ENCODE data around the gene KRT28.

- TF ChIP-seq RBM22 (optimal IDR thresholded peaks at IDR 0.05; ENCODE audit: low read length), result no peak
- no peak for TF ChIP-seq TARDBP (CRISPR knock-in tag; IDR thresholded peaks at IDR 0.05)
- no peak for TF ChIP-seq USF2 (IDR thresholded peaks at IDR 0.05; ENCODE audit: low read depth, low read length)
- no peak for TF ChIP-seq USF2 (CRISPR knock-in tag; IDR thresholded peaks at IDR 0.05; ENCODE audit: borderline replicate concordance)
- TF ChIP-seq HNRNPUL1 (IDR thresholded peaks at IDR 0.05; ENCODE audit: low read depth, low read length), result no peak
- TF ChIP-seq PRDM10 (CRISPR knock-in tag; IDR thresholded peaks at IDR 0.05; ENCODE audit: low read depth), result no peak
- TF ChIP-seq ZBTB4 (CRISPR knock-in tag; IDR thresholded peaks at IDR 0.05; ENCODE audit: borderline replicate concordance), result no peak
- no peak for TF ChIP-seq POLR2AphosphoS5 (IDR thresholded peaks at IDR 0.05; ENCODE audit: low read depth, low read length)
- TF ChIP-seq TCF7 (IDR thresholded peaks at IDR 0.05; ENCODE audit: low read depth), result no peak
- TF ChIP-seq KDM1A (CRISPR knock-in tag; IDR thresholded peaks at IDR 0.05), result no peak
- TF ChIP-seq POLR2A (IDR thresholded peaks at IDR 0.05; ENCODE audit: insufficient read depth in 1 of 2, low read depth in 2 of 2, low read length in 2 of 2), result no peak
- TF ChIP-seq ELF4 (CRISPR knock-in tag; IDR thresholded peaks at IDR 0.05; ENCODE audit: borderline replicate concordance), result no peak
These were observed 34.1 kb upstream of the KRT28 start for GRCh38 chr17:40833882-40834281.
